HG03280 (cell line): ENCODE measurements around the gene C18orf63.

ENCODE experiments used
- ATAC-seq: cut with Tn5 transposase; IDR thresholded peaks from one replicate; pipeline ENCODE4 v1.9.1; 2021; ENCODE audit warnings: mild to moderate bottlenecking, moderate library complexity; ENCODE audit not compliant: unreplicated experiment

The C18orf63 gene

DNA sequence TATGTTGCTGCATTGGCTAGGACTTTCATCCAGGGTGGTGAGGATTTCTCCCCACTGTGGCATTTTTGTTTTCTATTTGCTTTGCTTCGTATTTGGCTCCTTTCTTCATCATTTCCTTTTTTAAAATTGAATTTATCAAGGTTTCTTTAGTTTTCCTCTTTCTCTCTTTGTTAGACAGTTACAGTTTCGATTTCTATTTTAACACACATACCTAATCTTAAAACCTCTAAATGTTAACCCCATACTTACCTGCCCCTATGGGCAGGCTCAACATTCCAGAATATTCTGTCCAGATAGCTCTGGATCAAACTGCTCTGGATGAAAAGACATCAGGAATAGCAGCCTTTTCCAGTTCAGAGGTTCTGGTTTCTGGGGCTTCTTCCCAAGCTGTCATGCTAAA lies 92.2 kb downstream of the C18orf63 start:
- ATAC-seq: no peak
